C4-2B (cell line): ENCODE results near the gene NMNAT2.
"Not testable (repeated sequence)": the region's sequence is repeated elsewhere in the genome, so short reads cannot be mapped to it uniquely, and the experiment has no call there.

ENCODE experiments used
- H3K27ac ChIP-seq: fragments of 450-650 bp; 2 replicates; pipeline ENCODE4 v1.5.1; 2017
- CTCF ChIP-seq: fragments of 450-650 bp; conservative IDR thresholded peaks from 2 replicates; pipeline ENCODE4 v1.5.1; 2017; ENCODE audit warnings: mild to moderate bottlenecking
- ZFX ChIP-seq: fragments of 450-650 bp; IDR thresholded peaks from 2 replicates; pipeline ENCODE4 v1.6.1; 2017

NMNAT2 gene

GRCh38 chr1:183416850-183417771 lies 1.1 kb downstream of the NMNAT2 start:
- H3K27ac ChIP-seq: no peak overlapping the region
- TF ChIP-seq ZFX (no peak), CTCF (no peak)

GRCh38 chr1:183414365-183414764 lies 3.8 kb downstream of the NMNAT2 start:
- no peak for TF ChIP-seq CTCF
- no peak for TF ChIP-seq ZFX
- no peak overlapping the region for H3K27ac ChIP-seq

- H3K27ac ChIP-seq: no peak overlapping the region
- TF ChIP-seq ZFX (no peak), CTCF (no peak)
Observed at GRCh38 chr1:183411091-183411490, 7.1 kb downstream of the NMNAT2 start.

- TF ChIP-seq ZFX (no peak), CTCF (no peak)
- no peak overlapping the region for H3K27ac ChIP-seq
Observed at GRCh38 chr1:183407961-183408360, 10.2 kb downstream of the NMNAT2 start.

GRCh38 chr1:183407474-183407873 lies 10.7 kb downstream of the NMNAT2 start:
- TF ChIP-seq CTCF (no peak), ZFX (no peak)
- no peak overlapping the region for H3K27ac ChIP-seq

GRCh38 chr1:183404476-183404875 lies 13.7 kb downstream of the NMNAT2 start:
- no peak for TF ChIP-seq CTCF
- TF ChIP-seq ZFX: no peak
- H3K27ac ChIP-seq: no peak overlapping the region

GRCh38 chr1:183403498-183403897 lies 14.7 kb downstream of the NMNAT2 start:
- no peak for TF ChIP-seq ZFX
- no peak for TF ChIP-seq CTCF

GRCh38 chr1:183401565-183401964 lies 16.6 kb downstream of the NMNAT2 start:
- not testable (repeated sequence) for H3K27ac ChIP-seq

More at GRCh38 chr1:183403498-183403897, 14.7 kb downstream of the NMNAT2 start:
- H3K27ac ChIP-seq: no peak overlapping the region
